Liver (tissue), 9 donors: Measurements from ENCODE around the gene RTP1. TPM values are rescaled to one million over a fixed set of nuclear protein-coding genes. Genes with fewer than 3 reads are reported as not detected.

ENCODE experiments used
- DNase-seq: peaks from one replicate; pipeline ENCODE4 v3.0.0-alpha.2; 2017; ENCODE audit warnings: low spot score
- H3K27ac ChIP-seq, 2 donors: one replicate each; pipeline ENCODE4 v1.7.0; 2013; ENCODE audit warnings: inconsistent platforms in 2 of 2, low read length in 2 of 2, control low read depth in 1 of 2, low read depth in 1 of 2, mild to moderate bottlenecking in 1 of 2
- H3K27me3 ChIP-seq, 4 donors: one replicate each; pipeline versions ENCODE4 v1.6.1 to v1.7.0; 2013; ENCODE audit warnings: low read length in 3 of 4, inconsistent platforms in 1 of 4, mild to moderate bottlenecking in 1 of 4, moderate library complexity in 1 of 4; ENCODE audit not compliant: control insufficient read depth in 4 of 4, insufficient read depth in 4 of 4
- H3K36me3 ChIP-seq, 4 donors: one replicate each; pipeline versions ENCODE4 v1.6.1 to v1.7.0; 2013; ENCODE audit warnings: low read length in 3 of 4, mild to moderate bottlenecking in 3 of 4, low read depth in 1 of 4, moderate library complexity in 1 of 4; ENCODE audit not compliant: control insufficient read depth in 4 of 4, insufficient read depth in 3 of 4
- H3K4me1 ChIP-seq, 4 donors: one replicate each; pipeline versions ENCODE4 v1.6.1 to v1.7.0; 2013; ENCODE audit warnings: low read length in 3 of 4, mild to moderate bottlenecking in 3 of 4, moderate library complexity in 1 of 4; ENCODE audit not compliant: control insufficient read depth in 4 of 4, insufficient read depth in 4 of 4
- H3K4me3 ChIP-seq, 3 donors: one replicate each; pipeline versions ENCODE4 v1.6.1 to v1.7.0; 2013; ENCODE audit warnings: low read length in 3 of 3, control low read depth in 1 of 3, low read depth in 1 of 3, mild to moderate bottlenecking in 1 of 3
- H3K9ac ChIP-seq, 2 donors: one replicate each; pipeline ENCODE4 v1.7.0; 2013; ENCODE audit warnings: low read length in 2 of 2, mild to moderate bottlenecking in 2 of 2, moderate library complexity in 2 of 2, control low read depth in 1 of 2, low read depth in 1 of 2
- H3K9me3 ChIP-seq, 4 donors: one replicate each; pipeline versions ENCODE4 v1.6.1 to v1.7.0; 2013; ENCODE audit warnings: low read length in 3 of 4; ENCODE audit not compliant: control insufficient read depth in 4 of 4
- EGR1 ChIP-seq, 2 donors: IDR thresholded peaks; 2 replicates each; pipeline ENCODE4 v1.6.1; 2016 to 2018; ENCODE audit warnings: antibody characterized with exemption in 2 of 2, low read depth in 2 of 2
- GABPA ChIP-seq, 2 donors: IDR thresholded peaks in 1 of 2; conservative IDR thresholded peaks in 1 of 2; 2 replicates each; pipeline ENCODE4 v1.6.1; 2016; ENCODE audit warnings: antibody characterized with exemption in 2 of 2, mild to moderate bottlenecking in 1 of 2, moderate library complexity in 1 of 2
- HNF4A ChIP-seq, 2 donors: conservative IDR thresholded peaks; 2 replicates each; pipeline ENCODE4 v1.6.1; 2016; ENCODE audit warnings: antibody characterized with exemption in 2 of 2, mild to moderate bottlenecking in 2 of 2
- HNF4G ChIP-seq: IDR thresholded peaks from 2 replicates; pipeline ENCODE4 v1.6.1; 2016; ENCODE audit warnings: antibody characterized with exemption
- NR2F2 ChIP-seq: IDR thresholded peaks from 2 replicates; pipeline ENCODE4 v1.6.1; 2016; ENCODE audit warnings: antibody characterized with exemption
- SP1 ChIP-seq: IDR thresholded peaks from 2 replicates; pipeline ENCODE4 v1.6.1; 2018; ENCODE audit warnings: antibody characterized with exemption, mild to moderate bottlenecking
- TAF1 ChIP-seq: conservative IDR thresholded peaks from 2 replicates; pipeline ENCODE4 v1.6.1; 2016; ENCODE audit warnings: antibody characterized with exemption, mild to moderate bottlenecking
- YY1 ChIP-seq: IDR thresholded peaks from 2 replicates; pipeline ENCODE4 v1.6.1; 2016; ENCODE audit warnings: antibody characterized with exemption, mild to moderate bottlenecking
- whole genome bisulfite sequencing: extraction: QIAGEN DNeasy Blood & Tissue Kit; methylation state at CpG from one replicate; pipeline ENCODE4 v1.1.7; 2013; 5-methylcytosine and 5-hydroxymethylcytosine counted together
- polyA plus RNA-seq, 2 donors: library from polyadenylated mRNA; stranded (reverse) in 1 of 2; unstranded in 1 of 2; fragments of 200-250 nt in 1 of 2; fragments of >200 nt in 1 of 2; fragmentation: Nextera tagmentation in 1 of 2; extraction: Ambion mirVana in 1 of 2; gene quantifications; one replicate each; pipeline versions ENCODE4 v1.2.1 to v1.2.3, GENCODE V29; 2013 to 2015
- total RNA-seq, 2 donors: library from RNA; depleted of rRNA; stranded (reverse); fragments of >200 nt; gene quantifications; one replicate each; pipeline ENCODE4 v1.2.3, GENCODE V29; 2014
- TF ChIP-seq, protein P1 (sequence below): IDR thresholded peaks from 2 replicates; pipeline ENCODE4 v1.6.1; 2016; ENCODE audit warnings: antibody characterized with exemption
- TF ChIP-seq, protein P2 (sequence below): fragments of 150-350 bp; IDR thresholded peaks from 2 replicates; pipeline ENCODE4 v1.5.1; 2017; ENCODE audit warnings: improper control_type of control experiment, low read depth, low read length; ENCODE audit not compliant: missing input control
- TF ChIP-seq, protein P3 (sequence below): IDR thresholded peaks from 2 replicates; pipeline ENCODE4 v1.6.1; 2016; ENCODE audit warnings: antibody characterized with exemption
- TF ChIP-seq, protein P4 (sequence below): IDR thresholded peaks from 2 replicates; pipeline ENCODE4 v1.6.1; 2016; ENCODE audit warnings: antibody characterized with exemption
- TF ChIP-seq, protein P5 (sequence below): IDR thresholded peaks from 2 replicates; pipeline ENCODE4 v1.6.1; 2016; ENCODE audit warnings: antibody characterized with exemption, mild to moderate bottlenecking
- donor health status: healthy.
- donor health status: healthy.
- donor health status: healthy.
- donor health status: healthy.
- donor health status: healthy.

RTP1 gene
- total and polyA plus RNA-seq, 4 donors: not detected

DNA sequence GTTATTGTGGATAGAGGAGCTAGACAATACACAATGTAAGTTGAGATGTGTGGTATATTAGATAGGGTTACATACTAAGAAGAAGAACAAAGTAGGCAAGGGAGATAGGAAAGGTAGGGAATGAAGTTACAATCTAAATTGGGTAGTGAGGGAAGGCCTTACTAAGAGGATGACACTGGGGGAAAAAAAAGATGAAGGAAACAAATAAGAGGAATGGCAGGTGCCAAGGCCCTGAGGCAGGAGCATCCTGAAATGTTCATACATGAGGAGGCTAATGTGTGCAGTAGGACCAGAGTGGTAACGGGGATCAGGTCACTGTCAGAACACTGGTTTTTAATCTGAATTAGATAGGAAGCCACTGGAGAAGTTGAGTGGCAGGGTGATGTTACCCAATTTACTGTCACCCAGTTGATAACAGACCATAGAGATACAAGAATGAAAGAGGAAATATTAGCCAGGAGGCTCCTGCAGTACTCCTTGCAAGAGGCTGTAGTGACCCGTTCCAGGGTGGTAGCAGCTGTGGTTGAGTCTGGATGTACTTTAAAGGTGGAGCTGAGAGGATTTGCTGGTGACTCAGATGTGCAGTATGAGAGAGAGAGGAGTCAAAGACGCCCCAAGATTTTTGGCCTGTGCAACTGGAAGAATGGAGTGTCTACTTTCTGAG, 14.4 kb downstream of the RTP1 start:
- Histone ChIP-seq H3K4me3 (no peak overlapping the region), H3K4me1 (no peaks in the 10 kb centered on the region), H3K9me3 (no peaks in the 10 kb centered on the region), H3K27ac (no peak overlapping the region), H3K27me3 (no peaks in the 10 kb centered on the region), H3K9ac (no peak overlapping the region), H3K36me3 (no peaks in the 10 kb centered on the region)
- DNase-seq: no peak
- TF ChIP-seq, protein P1, sequence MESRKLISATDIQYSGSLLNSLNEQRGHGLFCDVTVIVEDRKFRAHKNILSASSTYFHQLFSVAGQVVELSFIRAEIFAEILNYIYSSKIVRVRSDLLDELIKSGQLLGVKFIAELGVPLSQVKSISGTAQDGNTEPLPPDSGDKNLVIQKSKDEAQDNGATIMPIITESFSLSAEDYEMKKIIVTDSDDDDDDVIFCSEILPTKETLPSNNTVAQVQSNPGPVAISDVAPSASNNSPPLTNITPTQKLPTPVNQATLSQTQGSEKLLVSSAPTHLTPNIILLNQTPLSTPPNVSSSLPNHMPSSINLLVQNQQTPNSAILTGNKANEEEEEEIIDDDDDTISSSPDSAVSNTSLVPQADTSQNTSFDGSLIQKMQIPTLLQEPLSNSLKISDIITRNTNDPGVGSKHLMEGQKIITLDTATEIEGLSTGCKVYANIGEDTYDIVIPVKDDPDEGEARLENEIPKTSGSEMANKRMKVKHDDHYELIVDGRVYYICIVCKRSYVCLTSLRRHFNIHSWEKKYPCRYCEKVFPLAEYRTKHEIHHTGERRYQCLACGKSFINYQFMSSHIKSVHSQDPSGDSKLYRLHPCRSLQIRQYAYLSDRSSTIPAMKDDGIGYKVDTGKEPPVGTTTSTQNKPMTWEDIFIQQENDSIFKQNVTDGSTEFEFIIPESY: no peak
- no peak for TF ChIP-seq YY1
- no peak for TF ChIP-seq SP1
- no peak for TF ChIP-seq EGR1 (IDR thresholded peaks at IDR 0.05; ENCODE audit: low read depth in 2 of 2)
- TF ChIP-seq, protein P2, sequence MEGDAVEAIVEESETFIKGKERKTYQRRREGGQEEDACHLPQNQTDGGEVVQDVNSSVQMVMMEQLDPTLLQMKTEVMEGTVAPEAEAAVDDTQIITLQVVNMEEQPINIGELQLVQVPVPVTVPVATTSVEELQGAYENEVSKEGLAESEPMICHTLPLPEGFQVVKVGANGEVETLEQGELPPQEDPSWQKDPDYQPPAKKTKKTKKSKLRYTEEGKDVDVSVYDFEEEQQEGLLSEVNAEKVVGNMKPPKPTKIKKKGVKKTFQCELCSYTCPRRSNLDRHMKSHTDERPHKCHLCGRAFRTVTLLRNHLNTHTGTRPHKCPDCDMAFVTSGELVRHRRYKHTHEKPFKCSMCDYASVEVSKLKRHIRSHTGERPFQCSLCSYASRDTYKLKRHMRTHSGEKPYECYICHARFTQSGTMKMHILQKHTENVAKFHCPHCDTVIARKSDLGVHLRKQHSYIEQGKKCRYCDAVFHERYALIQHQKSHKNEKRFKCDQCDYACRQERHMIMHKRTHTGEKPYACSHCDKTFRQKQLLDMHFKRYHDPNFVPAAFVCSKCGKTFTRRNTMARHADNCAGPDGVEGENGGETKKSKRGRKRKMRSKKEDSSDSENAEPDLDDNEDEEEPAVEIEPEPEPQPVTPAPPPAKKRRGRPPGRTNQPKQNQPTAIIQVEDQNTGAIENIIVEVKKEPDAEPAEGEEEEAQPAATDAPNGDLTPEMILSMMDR: no peak
- TF ChIP-seq, protein P3, sequence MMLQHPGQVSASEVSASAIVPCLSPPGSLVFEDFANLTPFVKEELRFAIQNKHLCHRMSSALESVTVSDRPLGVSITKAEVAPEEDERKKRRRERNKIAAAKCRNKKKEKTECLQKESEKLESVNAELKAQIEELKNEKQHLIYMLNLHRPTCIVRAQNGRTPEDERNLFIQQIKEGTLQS: no peak
- no peak for TF ChIP-seq HNF4A (conservative IDR thresholded peaks at IDR 0.05)
- TF ChIP-seq TAF1: no peak
- TF ChIP-seq, protein P4, sequence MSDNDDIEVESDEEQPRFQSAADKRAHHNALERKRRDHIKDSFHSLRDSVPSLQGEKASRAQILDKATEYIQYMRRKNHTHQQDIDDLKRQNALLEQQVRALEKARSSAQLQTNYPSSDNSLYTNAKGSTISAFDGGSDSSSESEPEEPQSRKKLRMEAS: no peak
- WGBS: 88% methylated on average over 3 of the region's 3 CpGs

DNA sequence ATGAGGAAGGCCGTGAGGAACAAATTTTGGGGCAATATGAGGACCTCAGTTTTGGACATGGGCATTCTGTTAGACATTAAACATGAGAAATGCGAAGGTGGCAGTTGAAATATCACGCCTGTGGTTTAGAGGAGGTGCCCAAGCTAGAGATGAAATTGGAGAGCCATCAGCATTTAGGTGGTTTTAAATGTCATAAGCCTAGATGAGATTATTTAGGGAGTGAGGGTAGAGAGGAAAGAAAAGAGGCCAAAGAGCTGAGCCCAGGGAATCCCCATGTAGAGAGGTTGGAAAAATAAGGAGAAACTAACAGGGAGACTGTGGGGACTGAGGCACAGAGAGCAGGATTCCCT, 14.9 kb downstream of the RTP1 start:
- WGBS: 94% methylated on average over 3 of the region's 3 CpGs
- H3K9me3 ChIP-seq: no peaks in the 10 kb centered on the region
- TF ChIP-seq, protein P1: no peak
- TF ChIP-seq GABPA (IDR thresholded peaks at IDR 0.05 in 1 of 2, conservative IDR thresholded peaks at IDR 0.05 in 1 of 2) (no peak), HNF4G (no peak), TAF1 (no peak), SP1 (no peak), NR2F2 (no peak)
- TF ChIP-seq, protein P3: no peak
- TF ChIP-seq, protein P5, sequence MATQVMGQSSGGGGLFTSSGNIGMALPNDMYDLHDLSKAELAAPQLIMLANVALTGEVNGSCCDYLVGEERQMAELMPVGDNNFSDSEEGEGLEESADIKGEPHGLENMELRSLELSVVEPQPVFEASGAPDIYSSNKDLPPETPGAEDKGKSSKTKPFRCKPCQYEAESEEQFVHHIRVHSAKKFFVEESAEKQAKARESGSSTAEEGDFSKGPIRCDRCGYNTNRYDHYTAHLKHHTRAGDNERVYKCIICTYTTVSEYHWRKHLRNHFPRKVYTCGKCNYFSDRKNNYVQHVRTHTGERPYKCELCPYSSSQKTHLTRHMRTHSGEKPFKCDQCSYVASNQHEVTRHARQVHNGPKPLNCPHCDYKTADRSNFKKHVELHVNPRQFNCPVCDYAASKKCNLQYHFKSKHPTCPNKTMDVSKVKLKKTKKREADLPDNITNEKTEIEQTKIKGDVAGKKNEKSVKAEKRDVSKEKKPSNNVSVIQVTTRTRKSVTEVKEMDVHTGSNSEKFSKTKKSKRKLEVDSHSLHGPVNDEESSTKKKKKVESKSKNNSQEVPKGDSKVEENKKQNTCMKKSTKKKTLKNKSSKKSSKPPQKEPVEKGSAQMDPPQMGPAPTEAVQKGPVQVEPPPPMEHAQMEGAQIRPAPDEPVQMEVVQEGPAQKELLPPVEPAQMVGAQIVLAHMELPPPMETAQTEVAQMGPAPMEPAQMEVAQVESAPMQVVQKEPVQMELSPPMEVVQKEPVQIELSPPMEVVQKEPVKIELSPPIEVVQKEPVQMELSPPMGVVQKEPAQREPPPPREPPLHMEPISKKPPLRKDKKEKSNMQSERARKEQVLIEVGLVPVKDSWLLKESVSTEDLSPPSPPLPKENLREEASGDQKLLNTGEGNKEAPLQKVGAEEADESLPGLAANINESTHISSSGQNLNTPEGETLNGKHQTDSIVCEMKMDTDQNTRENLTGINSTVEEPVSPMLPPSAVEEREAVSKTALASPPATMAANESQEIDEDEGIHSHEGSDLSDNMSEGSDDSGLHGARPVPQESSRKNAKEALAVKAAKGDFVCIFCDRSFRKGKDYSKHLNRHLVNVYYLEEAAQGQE: no peak
- TF ChIP-seq, protein P4: no peak

More for the DNA sequence above, 14.9 kb downstream of the RTP1 start:
- Histone ChIP-seq H3K4me3 (no peak overlapping the region), H3K27me3 (no peaks in the 10 kb centered on the region), H3K36me3 (no peaks in the 10 kb centered on the region), H3K27ac (no peak overlapping the region), H3K4me1 (no peaks in the 10 kb centered on the region), H3K9ac (no peak overlapping the region)
- no peak for DNase-seq
